GM23338 (cell line): Measurements from ENCODE around the gene UXS1.

Experiments
- CTCF ChIP-seq, 2 experiments: fragments of 200-600 bp in 1 of 2; sonication (generic) in 1 of 2; conservative IDR thresholded peaks; 2 replicates each; pipeline versions ENCODE4 v1.5.1 to v1.6.1; 2016 to 2017; ENCODE audit warnings: antibody characterized with exemption in 2 of 2, low read depth in 2 of 2, mild to moderate bottlenecking in 2 of 2, moderate library complexity in 1 of 2
- EZH2 ChIP-seq: fragments of 200-600 bp; sonication (generic); IDR thresholded peaks from one replicate; pipeline ENCODE4 v1.8.0; 2017; ENCODE audit warnings: antibody characterized with exemption, mild to moderate bottlenecking, low read depth; ENCODE audit not compliant: unreplicated experiment

- TF ChIP-seq CTCF (conservative IDR thresholded peaks at IDR 0.05; ENCODE audit: low read depth in 2 of 2) (no peak), EZH2 (no peak)
Observed at GRCh38 chr2:106054321-106054720, 139.8 kb downstream of the UXS1 start.
